ENCODE measurements around the gene INSM2. TPM values are rescaled to one million over a fixed set of nuclear protein-coding genes. Genes with fewer than 3 reads are reported as not detected.

Gene INSM2
- total and polyA plus RNA-seq, 7 donors, result not detected

GRCh38 chr14:35531960-35532747 lies 1.8 kb upstream of the INSM2 start:
- no peaks in the 10 kb centered on the region for H3K9me3 ChIP-seq
- H3K4me1 ChIP-seq, result peaks cover 20% of the 10 kb centered on the region
- H3K36me3 ChIP-seq (ENCODE audit: insufficient read depth in 1 of 2, low read depth in 1 of 2), result no peaks in the 10 kb centered on the region
- 71 to 86% (median 79%) methylated on average over 1 of the region's 1 CpG for WGBS, 3 donors
- ATAC-seq (no peak), DNase-seq (no peak)
- intact Hi-C loops (cut with DNase I), result no loop called here
- H3K27me3 ChIP-seq (ENCODE audit: insufficient read depth in 3 of 3, low read length in 2 of 3), result peaks cover 7 to 57% (median 21%) of the 10 kb centered on the region in 3 donors
- no peak overlapping the region for H3K27ac ChIP-seq
- H3K4me3 ChIP-seq, result no peak overlapping the region
- TF ChIP-seq, protein P1, sequence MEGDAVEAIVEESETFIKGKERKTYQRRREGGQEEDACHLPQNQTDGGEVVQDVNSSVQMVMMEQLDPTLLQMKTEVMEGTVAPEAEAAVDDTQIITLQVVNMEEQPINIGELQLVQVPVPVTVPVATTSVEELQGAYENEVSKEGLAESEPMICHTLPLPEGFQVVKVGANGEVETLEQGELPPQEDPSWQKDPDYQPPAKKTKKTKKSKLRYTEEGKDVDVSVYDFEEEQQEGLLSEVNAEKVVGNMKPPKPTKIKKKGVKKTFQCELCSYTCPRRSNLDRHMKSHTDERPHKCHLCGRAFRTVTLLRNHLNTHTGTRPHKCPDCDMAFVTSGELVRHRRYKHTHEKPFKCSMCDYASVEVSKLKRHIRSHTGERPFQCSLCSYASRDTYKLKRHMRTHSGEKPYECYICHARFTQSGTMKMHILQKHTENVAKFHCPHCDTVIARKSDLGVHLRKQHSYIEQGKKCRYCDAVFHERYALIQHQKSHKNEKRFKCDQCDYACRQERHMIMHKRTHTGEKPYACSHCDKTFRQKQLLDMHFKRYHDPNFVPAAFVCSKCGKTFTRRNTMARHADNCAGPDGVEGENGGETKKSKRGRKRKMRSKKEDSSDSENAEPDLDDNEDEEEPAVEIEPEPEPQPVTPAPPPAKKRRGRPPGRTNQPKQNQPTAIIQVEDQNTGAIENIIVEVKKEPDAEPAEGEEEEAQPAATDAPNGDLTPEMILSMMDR (IDR thresholded peaks at IDR 0.05), result no peak

- Histone ChIP-seq H3K27me3 (ENCODE audit: insufficient read depth in 3 of 3, low read length in 2 of 3) (peaks cover 7 to 57% (median 21%) of the 10 kb centered on the region in 3 donors), H3K4me3 (peak overlapping the region; percentile 76), H3K36me3 (ENCODE audit: insufficient read depth in 1 of 2, low read depth in 1 of 2) (no peaks in the 10 kb centered on the region), H3K27ac (no peak overlapping the region), H3K4me1 (peaks cover 20% of the 10 kb centered on the region), H3K9me3 (no peaks in the 10 kb centered on the region)
- TF ChIP-seq, protein P1 (IDR thresholded peaks at IDR 0.05), result no peak
- intact Hi-C loops (cut with DNase I), result no loop called here
- WGBS, 3 donors, result 11 to 12% (median 12%) methylated on average over 6 of the region's 6 CpGs
- ATAC-seq (no peak), DNase-seq (no peak)
Measured at GRCh38 chr14:35532783-35533356, 1.1 kb upstream of the INSM2 start.

DNA sequence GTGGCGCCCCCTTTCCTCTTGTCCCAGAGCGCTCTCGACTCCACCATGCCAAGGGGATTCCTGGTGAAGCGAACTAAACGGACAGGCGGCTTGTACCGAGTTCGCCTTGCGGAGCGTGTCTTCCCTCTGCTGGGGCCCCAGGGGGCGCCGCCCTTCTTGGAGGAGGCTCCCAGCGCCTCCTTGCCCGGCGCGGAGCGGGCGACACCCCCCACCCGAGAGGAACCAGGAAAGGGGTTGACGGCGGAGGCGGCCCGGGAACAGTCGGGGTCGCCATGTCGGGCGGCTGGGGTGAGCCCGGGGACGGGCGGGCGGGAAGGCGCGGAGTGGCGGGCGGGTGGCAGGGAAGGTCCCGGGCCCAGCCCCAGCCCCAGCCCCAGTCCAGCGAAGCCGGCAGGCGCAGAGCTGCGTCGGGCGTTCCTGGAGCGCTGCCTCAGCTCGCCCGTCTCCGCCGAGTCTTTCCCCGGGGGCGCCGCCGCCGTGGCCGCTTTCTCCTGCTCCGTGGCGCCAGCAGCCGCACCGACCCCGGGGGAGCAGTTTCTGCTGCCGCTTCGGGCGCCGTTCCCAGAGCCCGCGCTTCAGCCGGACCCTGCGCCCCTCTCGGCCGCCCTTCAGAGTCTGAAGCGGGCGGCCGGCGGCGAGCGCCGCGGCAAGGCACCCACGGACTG lies 376 bp downstream of the INSM2 start:
- Histone ChIP-seq H3K4me3 (peak overlapping the region; percentile 76), H3K9me3 (no peaks in the 10 kb centered on the region), H3K4me1 (peaks cover 20% of the 10 kb centered on the region), H3K27me3 (ENCODE audit: insufficient read depth in 3 of 3, low read length in 2 of 3) (peaks cover 7 to 57% (median 21%) of the 10 kb centered on the region in 3 donors), H3K36me3 (ENCODE audit: insufficient read depth in 1 of 2, low read depth in 1 of 2) (no peaks in the 10 kb centered on the region), H3K27ac (no peak overlapping the region)
- 2 to 3% (median 2%) methylated on average over 34 to 76 of the region's 77 CpGs for WGBS, 3 donors
- ATAC-seq, result peak in 2 of 4 donors; percentile 9 to 14
- intact Hi-C loops (cut with DNase I), result no loop called here
- peak in 1 of 2 donors; percentile 36 for DNase-seq
- TF ChIP-seq, protein P1 (IDR thresholded peaks at IDR 0.05), result no peak

DNA sequence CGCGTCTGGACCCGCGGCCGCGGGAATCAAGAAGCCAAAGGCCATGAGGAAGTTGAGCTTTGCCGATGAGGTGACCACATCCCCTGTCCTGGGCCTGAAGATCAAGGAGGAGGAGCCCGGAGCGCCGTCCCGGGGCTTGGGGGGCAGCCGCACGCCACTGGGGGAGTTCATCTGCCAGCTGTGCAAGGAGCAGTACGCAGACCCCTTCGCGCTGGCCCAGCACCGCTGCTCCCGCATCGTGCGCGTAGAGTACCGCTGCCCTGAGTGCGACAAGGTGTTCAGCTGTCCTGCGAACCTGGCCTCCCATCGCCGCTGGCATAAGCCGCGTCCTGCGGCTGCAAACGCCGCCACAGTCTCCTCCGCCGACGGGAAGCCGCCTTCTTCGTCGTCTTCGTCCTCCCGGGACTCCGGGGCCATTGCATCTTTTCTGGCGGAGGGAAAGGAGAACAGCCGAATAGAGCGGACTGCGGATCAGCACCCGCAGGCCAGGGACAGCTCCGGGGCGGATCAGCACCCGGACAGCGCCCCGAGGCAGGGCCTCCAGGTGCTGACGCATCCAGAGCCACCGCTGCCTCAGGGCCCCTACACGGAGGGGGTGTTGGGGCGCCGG lies 1.0 kb downstream of the INSM2 start:
- H3K4me3 ChIP-seq, result peak overlapping the region; percentile 76
- no peak overlapping the region for H3K27ac ChIP-seq
- H3K9me3 ChIP-seq, result no peaks in the 10 kb centered on the region
- ATAC-seq (peak; percentile 87 to 94 (median 93)), DNase-seq (peak; percentile 61 to 76)
- TF ChIP-seq, protein P1 (IDR thresholded peaks at IDR 0.05), result no peak
- H3K4me1 ChIP-seq, result peaks cover 20% of the 10 kb centered on the region
- peaks cover 7 to 56% (median 21%) of the 10 kb centered on the region in 3 donors for H3K27me3 ChIP-seq (ENCODE audit: insufficient read depth in 3 of 3, low read length in 2 of 3)
- WGBS, 3 donors, result 2 to 4% (median 3%) methylated on average over 49 to 55 of the region's 55 CpGs
- peaks cover 0 to 4% of the 10 kb centered on the region in 2 donors for H3K36me3 ChIP-seq (ENCODE audit: insufficient read depth in 1 of 2, low read depth in 1 of 2)
- intact Hi-C loops (cut with DNase I), result no loop called here
